ENCODE results near the gene ORC5.

Gene ORC5

DNA sequence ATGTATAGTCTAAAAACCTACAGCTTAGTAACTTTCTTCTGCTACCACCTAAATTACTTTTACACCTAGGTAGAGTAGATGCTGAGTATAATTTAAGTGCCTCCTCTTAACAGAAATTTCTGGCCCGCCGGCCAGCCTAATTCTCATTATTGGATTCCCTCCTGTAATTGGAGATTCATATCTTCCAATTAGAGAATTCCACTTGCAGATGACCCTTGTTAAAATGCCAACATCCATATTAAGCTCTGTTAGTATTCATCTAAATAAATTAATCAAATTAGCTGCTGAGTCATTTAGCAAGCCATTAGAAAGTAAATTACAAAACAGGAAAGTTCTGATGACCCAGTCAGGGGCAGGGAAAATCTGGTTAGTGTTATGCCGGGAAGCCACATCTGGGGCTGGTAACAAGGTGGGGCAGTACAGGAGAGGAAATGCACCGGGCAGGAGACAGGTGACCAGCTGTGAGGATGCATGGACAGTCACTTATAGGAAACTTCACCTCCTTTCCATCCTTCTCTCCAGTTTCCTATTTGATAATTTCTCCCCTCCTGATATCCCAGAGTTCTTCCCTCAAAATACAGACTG, 82.8 kb downstream of the ORC5 start:
- DNase-seq = no peak

- DNase-seq = no peak
Measured at GRCh38 chr7:104124469-104124868, 83.3 kb downstream of the ORC5 start.

GRCh38 chr7:104123786-104124185, 84.0 kb downstream of the ORC5 start:
- no peak for DNase-seq

DNA sequence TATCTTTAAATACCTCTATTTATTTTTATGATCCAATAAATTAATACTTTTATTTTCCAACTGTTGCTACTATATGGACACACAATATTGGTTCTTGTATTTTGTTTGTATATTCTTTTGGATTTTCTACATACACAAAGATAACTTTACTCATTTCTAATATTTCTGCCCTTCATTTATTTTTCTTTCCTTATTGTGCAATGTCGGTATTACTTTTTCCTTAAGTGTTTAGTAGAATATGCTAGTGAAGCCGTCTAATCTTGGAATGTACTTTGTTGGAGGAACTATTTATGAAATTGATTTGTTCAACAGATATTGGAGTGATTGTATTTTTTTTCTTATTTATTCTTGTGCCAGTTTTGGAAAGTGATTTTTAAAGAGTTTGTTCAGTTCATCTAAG, 94.0 kb downstream of the ORC5 start:
- no peak for DNase-seq

DNA sequence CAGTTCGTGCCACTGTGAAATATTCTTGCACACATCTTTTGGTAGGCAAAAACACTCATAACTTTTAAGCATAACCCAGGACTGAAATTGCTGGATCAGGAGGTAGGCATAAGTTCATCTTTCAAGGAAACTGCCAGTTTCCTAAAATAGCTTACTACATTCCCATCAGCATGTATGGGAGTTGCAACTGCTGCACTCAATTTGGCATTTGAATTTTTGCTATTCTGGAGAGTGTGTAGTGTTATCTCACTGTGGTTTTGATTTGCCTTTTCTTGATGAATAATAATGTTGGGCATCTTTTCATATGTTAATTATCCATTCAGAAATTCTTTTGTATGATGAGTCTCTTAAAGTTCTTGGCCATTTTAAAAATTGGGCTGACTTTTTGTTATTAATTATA, 95.2 kb downstream of the ORC5 start:
- no peak for DNase-seq

DNA sequence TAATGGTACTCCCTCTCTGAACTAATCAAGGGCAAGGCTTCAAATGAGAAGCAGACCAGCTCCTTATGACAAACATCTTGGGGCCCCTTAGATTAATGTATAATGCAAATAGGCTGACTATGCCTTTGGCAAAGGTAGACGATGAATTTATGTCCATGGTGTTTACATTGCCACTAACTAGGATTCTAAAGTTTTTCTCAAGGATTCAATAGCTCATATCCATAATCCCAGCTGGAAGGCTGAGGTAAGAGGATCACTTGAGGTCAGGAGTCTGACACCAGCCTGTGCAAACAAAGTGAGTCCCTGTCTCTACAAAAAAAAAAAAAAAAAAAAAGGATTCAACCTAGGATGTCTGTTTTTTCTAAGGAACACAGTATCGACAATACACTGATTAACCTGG, 96.5 kb downstream of the ORC5 start:
- DNase-seq = no peak

GRCh38 chr7:104106108-104106905, 101.5 kb downstream of the ORC5 start:
- peak in 1 of 2 experiments; percentile 25 for DNase-seq

DNA sequence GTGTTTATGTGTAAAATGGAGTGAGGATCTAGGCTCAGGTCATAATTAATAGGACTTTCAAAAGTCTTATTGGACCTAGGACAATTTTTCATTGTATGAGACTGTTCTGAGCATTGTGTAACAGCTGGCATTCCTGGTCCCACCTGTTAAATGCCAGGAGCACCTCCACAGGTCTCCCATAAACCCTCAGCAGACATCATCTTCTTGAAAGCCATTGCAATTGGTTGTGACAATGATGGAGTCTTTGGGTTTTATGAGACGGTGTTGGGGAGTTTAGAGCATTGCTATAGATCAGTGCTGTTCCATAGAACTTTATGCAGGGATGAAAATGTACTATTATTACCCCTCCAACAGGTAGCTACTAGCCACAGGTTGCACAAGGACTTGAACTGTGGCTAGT, 108.9 kb downstream of the ORC5 start:
- DNase-seq = no peak

DNA sequence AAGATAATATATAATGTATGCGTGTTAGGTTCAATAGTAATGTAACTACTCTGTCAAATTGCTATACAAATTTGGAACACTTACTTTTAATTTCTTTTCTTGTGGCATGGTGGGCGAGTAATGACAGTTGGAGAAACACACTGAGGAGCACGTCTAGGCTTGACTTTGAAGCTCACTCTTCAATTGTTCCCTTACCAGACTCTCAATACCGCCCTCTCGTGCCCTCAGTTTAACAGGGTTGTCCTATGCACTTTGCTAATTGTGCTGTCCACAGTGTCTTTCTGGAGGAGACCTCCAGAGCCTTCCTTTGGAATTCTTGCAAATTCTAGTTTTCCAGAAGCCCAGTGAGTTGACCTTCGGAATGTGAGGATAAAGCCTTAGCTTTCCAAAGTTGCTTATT, 111.1 kb downstream of the ORC5 start:
- DNase-seq = no peak

DNA sequence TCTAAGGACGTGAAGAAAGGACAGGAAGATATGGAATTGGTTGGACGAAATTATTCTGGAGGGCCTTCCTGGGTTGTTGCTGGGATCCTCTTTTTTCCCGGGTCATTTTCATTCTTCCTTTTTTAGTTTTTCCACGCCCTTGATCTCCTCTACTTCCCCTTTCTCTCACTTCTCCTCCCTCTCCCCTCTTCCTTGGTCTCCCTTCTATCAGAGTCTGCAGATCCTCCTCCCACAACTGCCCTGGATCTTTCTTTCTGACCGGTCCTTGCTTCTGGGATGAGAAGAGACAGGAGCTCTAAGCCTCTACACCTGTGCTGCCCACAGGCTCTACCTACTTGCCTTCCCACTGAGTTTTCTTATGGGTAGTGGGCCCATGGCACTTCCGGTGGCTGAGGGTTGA, 114.7 kb downstream of the ORC5 start:
- no peak for DNase-seq

- DNase-seq = no peak
Measured at GRCh38 chr7:104091242-104091641, 116.6 kb downstream of the ORC5 start.

- DNase-seq = peak; percentile 27 to 52
Measured at GRCh38 chr7:104089612-104090011, 118.2 kb downstream of the ORC5 start.

GRCh38 chr7:104089061-104089460, 118.8 kb downstream of the ORC5 start:
- DNase-seq = no peak
